Spleen (tissue), 7 donors: ENCODE results near the gene AMOTL2.

ENCODE experiments used
- CTCF ChIP-seq, 11 experiments: fragments of 200-600 bp in 7 of 11; fragments of 450-650 bp in 4 of 11; sonication (generic) in 4 of 11; IDR thresholded peaks in 8 of 11; conservative IDR thresholded peaks in 3 of 11; 1 replicate in 7 of 11; 2 replicates in 4 of 11; pipeline versions ENCODE4 v1.4.0 to v1.8.0; 2016 to 2021; ENCODE audit warnings: antibody characterized with exemption in 11 of 11, inconsistent platforms in 4 of 11, mild to moderate bottlenecking in 1 of 11
- POLR2A ChIP-seq, 3 donors: fragments of 450-650 bp; IDR thresholded peaks; one replicate each; pipeline ENCODE4 v1.5.1; 2017; ENCODE audit warnings: antibody characterized with exemption in 3 of 3, mild to moderate bottlenecking in 1 of 3
- POLR2AphosphoS5 ChIP-seq, 3 donors: sonication (generic); formaldehyde crosslinking; IDR thresholded peaks; one replicate each; pipeline ENCODE4 v1.5.1; 2017; ENCODE audit warnings: antibody characterized with exemption in 3 of 3
- donor health status: DM: no; HTN: no; CAD: no; lungs with moderate emphysema.
- donor health status: DM: no; HTN: no; CAD: no.
- donor health status: DM: no; HTN: no; CAD: no.

GRCh38 chr3:134322286-134322685, 52.0 kb downstream of the AMOTL2 start:
- TF ChIP-seq CTCF (IDR thresholded peaks at IDR 0.05 in 8 of 11, conservative IDR thresholded peaks at IDR 0.05 in 3 of 11) (no peak), POLR2A (IDR thresholded peaks at IDR 0.05) (no peak), POLR2AphosphoS5 (IDR thresholded peaks at IDR 0.05) (no peak)
